SU-DHL-6 (cell line): ENCODE measurements around the gene SLC39A10.

Experiments
- CTCF ChIP-seq: fragments of 200-600 bp; sonication (generic); IDR thresholded peaks from one replicate; pipeline ENCODE4 v1.5.1; 2017; ENCODE audit warnings: antibody characterized with exemption, mild to moderate bottlenecking, low read length, moderate library complexity; ENCODE audit not compliant: insufficient read depth, poor library complexity, severe bottlenecking
- EZH2phosphoT487 ChIP-seq: fragments of 200-600 bp; sonication (generic), shearing (Covaris generic); conservative IDR thresholded peaks from 2 replicates; pipeline ENCODE4 v1.6.1; 2018; ENCODE audit warnings: mild to moderate bottlenecking, antibody characterized with exemption, low read length, moderate library complexity, mixed read lengths

GRCh38 chr2:195675783-195676427, 18.9 kb downstream of the SLC39A10 start:
- no peak for TF ChIP-seq CTCF
- TF ChIP-seq EZH2phosphoT487: no peak
